Endothelial cell of umbilical vein (primary cell): Measurements from ENCODE around the gene RBKS. TPM values are rescaled to one million over a fixed set of nuclear protein-coding genes. Genes with fewer than 3 reads are reported as not detected.

Experiments used
- BruUV-seq: library from RNA; stranded (reverse); fragments of 400-500 nt; replicated peaks from 2 replicates; lab custom pipeline; 2021; lab: Mats Ljungman, UMichigan
- CTCF ChIA-PET: fragments of 300-600, 350-600 bp; sonication (Branson Sonifier 250); formaldehyde crosslinking; loops from one replicate; lab custom pipeline; 2021; ENCODE audit warnings: antibody characterized with exemption, inconsistent platforms; lab: Charles Lee
- POLR2A ChIA-PET: fragments of 300-600, 350-600 bp; sonication (Branson Sonifier 250); formaldehyde crosslinking; loops from one replicate; lab custom pipeline; 2021; ENCODE audit warnings: antibody characterized with exemption, inconsistent platforms; lab: Charles Lee
- DNase-seq: peaks from one replicate; pipeline ENCODE4 v3.0.0-alpha.2; 2011; ENCODE audit warnings: low read depth, low spot score
- FAIRE-seq: peaks from 2 replicates; lab custom pipeline; 2011; peaks lifted over from hg19 to GRCh38; lab: Jason Lieb, UNC
- H2AFZ ChIP-seq: 2 replicates; pipeline ENCODE4 v1.6.0; 2012; ENCODE audit warnings: low read depth, low read length, control low read depth, inconsistent platforms
- H3K27ac ChIP-seq: 2 replicates; pipeline ENCODE4 v1.5.1; 2011; ENCODE audit warnings: low read depth, mild to moderate bottlenecking, control low read depth, low read length, moderate library complexity; ENCODE audit not compliant: insufficient read depth
- H3K27me3 ChIP-seq, 2 experiments: 2 replicates each; pipeline versions ENCODE4 v1.6.0 to v1.6.1; 2011; ENCODE audit warnings: low read length in 2 of 2, mixed read lengths in 1 of 2; ENCODE audit not compliant: control insufficient read depth in 2 of 2, insufficient read depth in 2 of 2
- H3K36me3 ChIP-seq, 2 experiments: 2 replicates in 1 of 2; 3 replicates in 1 of 2; pipeline ENCODE4 v1.5.1; 2011; ENCODE audit warnings: low read length in 2 of 2, mild to moderate bottlenecking in 1 of 2, moderate library complexity in 1 of 2; ENCODE audit not compliant: control insufficient read depth in 2 of 2, insufficient read depth in 2 of 2; ENCODE audit errors: extremely low read depth in 1 of 2
- H3K4me1 ChIP-seq: 3 replicates; pipeline ENCODE4 v1.5.1; 2011; ENCODE audit warnings: mild to moderate bottlenecking, low read length; ENCODE audit not compliant: control insufficient read depth, insufficient read depth; ENCODE audit errors: extremely low read depth
- H3K4me2 ChIP-seq: 2 replicates; pipeline ENCODE4 v1.6.1; 2011; ENCODE audit warnings: low read length, control low read depth, mixed read lengths; ENCODE audit not compliant: insufficient read depth
- H3K4me3 ChIP-seq, 3 experiments: fragments of 200-600 bp in 1 of 3; sonication (generic), shearing (Covaris generic) in 1 of 3; replicated peaks in 1 of 3; 2 replicates each; pipeline ENCODE4 v1.5.1; 2011 to 2016; ENCODE audit warnings: control low read depth in 3 of 3, low read length in 3 of 3, mild to moderate bottlenecking in 2 of 3, inconsistent platforms in 1 of 3, low read depth in 1 of 3, moderate library complexity in 1 of 3; ENCODE audit not compliant: insufficient read depth in 1 of 3
- H3K79me2 ChIP-seq: 2 replicates; pipeline ENCODE4 v1.6.0; 2012; ENCODE audit warnings: low read length, inconsistent platforms; ENCODE audit not compliant: control insufficient read depth, insufficient read depth
- H3K9ac ChIP-seq: replicated peaks from 2 replicates; pipeline ENCODE3; 2011; ENCODE audit warnings: low read length, control low read depth; ENCODE audit not compliant: insufficient read depth; ENCODE audit errors: extremely low read depth
- H3K9me1 ChIP-seq: replicated peaks from 3 replicates; pipeline ENCODE4 v1.6.0; 2011; ENCODE audit warnings: mild to moderate bottlenecking, low read length; ENCODE audit not compliant: control insufficient read depth, insufficient read depth; ENCODE audit errors: extremely low read depth
- H3K9me3 ChIP-seq: replicated peaks from 2 replicates; pipeline ENCODE4 v1.5.1; 2012; ENCODE audit warnings: low read length, inconsistent platforms; ENCODE audit not compliant: control insufficient read depth, insufficient read depth
- H4K20me1 ChIP-seq: replicated peaks from 2 replicates; pipeline ENCODE3; 2011; ENCODE audit warnings: mild to moderate bottlenecking, low read length; ENCODE audit not compliant: control insufficient read depth, insufficient read depth; ENCODE audit errors: extremely low read depth
- EZH2 ChIP-seq: IDR thresholded peaks from 2 replicates; pipeline ENCODE4 v1.6.1; 2012; ENCODE audit warnings: borderline replicate concordance, low read depth, mild to moderate bottlenecking, moderate library complexity, low read length, inconsistent platforms; ENCODE audit not compliant: severe bottlenecking
- FOS ChIP-seq: IDR thresholded peaks from 2 replicates; pipeline ENCODE4 v1.6.1; 2011; ENCODE audit warnings: mild to moderate bottlenecking, low read length, moderate library complexity, borderline replicate concordance; ENCODE audit not compliant: insufficient read depth
- GATA2 ChIP-seq: IDR thresholded peaks from 2 replicates; pipeline ENCODE4 v1.7.0; 2011; ENCODE audit warnings: low read depth, mild to moderate bottlenecking, moderate library complexity, mixed read lengths, low read length; ENCODE audit not compliant: insufficient read length, insufficient read depth
- MYC ChIP-seq: IDR thresholded peaks from one replicate; pipeline ENCODE4 v1.6.1; 2011; ENCODE audit warnings: mild to moderate bottlenecking, low read depth, low read length
- POLR2A ChIP-seq: IDR thresholded peaks from 2 replicates; pipeline ENCODE4 v1.6.1; 2012; ENCODE audit warnings: low read depth, mild to moderate bottlenecking, control low read depth, low read length
- POLR2AphosphoS5 ChIP-seq: IDR thresholded peaks from 2 replicates; pipeline ENCODE4 v1.6.1; 2012; ENCODE audit warnings: low read depth, mild to moderate bottlenecking, control low read depth, low read length, moderate library complexity; ENCODE audit not compliant: insufficient read depth
- dilution Hi-C: fragments of 300-500 bp; cut with MboI; formaldehyde crosslinking; loops from one replicate; pipeline ENCODE4 v1.15.0; 2019; ENCODE audit warnings: low sequenced_read_pairs; ENCODE audit not compliant: extremely low pct_ligation_motif_present
- intact Hi-C: fragments of 100-400 bp; cut with micrococcal nuclease; formaldehyde crosslinking; loops from one replicate; pipeline ENCODE4 v1.10.0; 2022
- polyA plus RNA-seq, 4 experiments: library from polyadenylated mRNA; depleted of rRNA in 3 of 4; stranded (reverse) in 3 of 4; unstranded in 1 of 4; fragments of >200 nt; gene quantifications; 2 replicates each; pipeline versions ENCODE4 v1.2.1 to v1.2.3, GENCODE V29; 2011 to 2012; ENCODE audit warnings: missing spikeins in 1 of 4
- total RNA-seq: library from RNA; stranded (reverse); gene quantifications from 2 replicates; pipeline ENCODE4 v1.2.3, GENCODE V29; 2021
- TF ChIP-seq, protein P1 (sequence below), 2 donors: IDR thresholded peaks; 1 replicate in 1 of 2; 2 replicates in 1 of 2; pipeline ENCODE4 v1.5.1; 2011; ENCODE audit warnings: low read length in 2 of 2, mild to moderate bottlenecking in 2 of 2, moderate library complexity in 2 of 2, control low read depth in 1 of 2, inconsistent platforms in 1 of 2, low read depth in 1 of 2; ENCODE audit not compliant: insufficient read depth in 1 of 2; ENCODE audit errors: extremely low read depth in 1 of 2
- TF ChIP-seq, protein P2 (sequence below): IDR thresholded peaks from 2 replicates; pipeline ENCODE4 v1.6.1; 2011; ENCODE audit not compliant: insufficient read depth, insufficient read length

Gene RBKS
- total and polyA plus RNA-seq, 2 donors (not counting 3 experiments of a cell fraction or from before 2014, with no cell fraction given): 0.64 to 1.8 TPM

- H3K4me1 ChIP-seq: peaks cover 7% of the 10 kb centered on the region
- ChIA-PET POLR2A (no interaction called here), CTCF (interaction anchor here (1.6 kb wide), 1 partner anchor 10 kb away, joined by 4 read pairs; no protein-coding TSS in a partner anchor)
- no peaks in the 10 kb centered on the region for H4K20me1 ChIP-seq
- no peaks in the 10 kb centered on the region for H3K27me3 ChIP-seq
- no peak overlapping the region for H2AFZ ChIP-seq
- H3K4me2 ChIP-seq: no peak overlapping the region
- H3K79me2 ChIP-seq: no peaks in the 10 kb centered on the region
- no peaks in the 10 kb centered on the region for H3K36me3 ChIP-seq
- no peaks in the 10 kb centered on the region for H3K9me1 ChIP-seq
- DNase-seq (no peak), FAIRE-seq (no peak)
- dilution Hi-C loops: no loop called here
- no peak overlapping the region for H3K27ac ChIP-seq
- TF ChIP-seq POLR2A (no peak), EZH2 (no peak), POLR2AphosphoS5 (no peak), GATA2 (no peak), MYC (no peak), FOS (no peak)
- TF ChIP-seq, protein P1, sequence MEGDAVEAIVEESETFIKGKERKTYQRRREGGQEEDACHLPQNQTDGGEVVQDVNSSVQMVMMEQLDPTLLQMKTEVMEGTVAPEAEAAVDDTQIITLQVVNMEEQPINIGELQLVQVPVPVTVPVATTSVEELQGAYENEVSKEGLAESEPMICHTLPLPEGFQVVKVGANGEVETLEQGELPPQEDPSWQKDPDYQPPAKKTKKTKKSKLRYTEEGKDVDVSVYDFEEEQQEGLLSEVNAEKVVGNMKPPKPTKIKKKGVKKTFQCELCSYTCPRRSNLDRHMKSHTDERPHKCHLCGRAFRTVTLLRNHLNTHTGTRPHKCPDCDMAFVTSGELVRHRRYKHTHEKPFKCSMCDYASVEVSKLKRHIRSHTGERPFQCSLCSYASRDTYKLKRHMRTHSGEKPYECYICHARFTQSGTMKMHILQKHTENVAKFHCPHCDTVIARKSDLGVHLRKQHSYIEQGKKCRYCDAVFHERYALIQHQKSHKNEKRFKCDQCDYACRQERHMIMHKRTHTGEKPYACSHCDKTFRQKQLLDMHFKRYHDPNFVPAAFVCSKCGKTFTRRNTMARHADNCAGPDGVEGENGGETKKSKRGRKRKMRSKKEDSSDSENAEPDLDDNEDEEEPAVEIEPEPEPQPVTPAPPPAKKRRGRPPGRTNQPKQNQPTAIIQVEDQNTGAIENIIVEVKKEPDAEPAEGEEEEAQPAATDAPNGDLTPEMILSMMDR (IDR thresholded peaks at IDR 0.05; ENCODE audit: extremely low read depth in 1 of 2, insufficient read depth in 1 of 2, low read depth in 1 of 2, low read length in 2 of 2): no peak
- TF ChIP-seq, protein P2, sequence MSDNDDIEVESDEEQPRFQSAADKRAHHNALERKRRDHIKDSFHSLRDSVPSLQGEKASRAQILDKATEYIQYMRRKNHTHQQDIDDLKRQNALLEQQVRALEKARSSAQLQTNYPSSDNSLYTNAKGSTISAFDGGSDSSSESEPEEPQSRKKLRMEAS: no peak
- H3K4me3 ChIP-seq: no peak overlapping the region
- no peak overlapping the region for H3K9ac ChIP-seq
- H3K9me3 ChIP-seq: no peaks in the 10 kb centered on the region
- intact Hi-C loops: no loop called here
- BruUV-seq: no TSS peak
Measured at GRCh38 chr2:27763907-27764267, 126.3 kb downstream of the RBKS start.
